ENCODE results near the gene PPDPF.

PPDPF gene

DNA sequence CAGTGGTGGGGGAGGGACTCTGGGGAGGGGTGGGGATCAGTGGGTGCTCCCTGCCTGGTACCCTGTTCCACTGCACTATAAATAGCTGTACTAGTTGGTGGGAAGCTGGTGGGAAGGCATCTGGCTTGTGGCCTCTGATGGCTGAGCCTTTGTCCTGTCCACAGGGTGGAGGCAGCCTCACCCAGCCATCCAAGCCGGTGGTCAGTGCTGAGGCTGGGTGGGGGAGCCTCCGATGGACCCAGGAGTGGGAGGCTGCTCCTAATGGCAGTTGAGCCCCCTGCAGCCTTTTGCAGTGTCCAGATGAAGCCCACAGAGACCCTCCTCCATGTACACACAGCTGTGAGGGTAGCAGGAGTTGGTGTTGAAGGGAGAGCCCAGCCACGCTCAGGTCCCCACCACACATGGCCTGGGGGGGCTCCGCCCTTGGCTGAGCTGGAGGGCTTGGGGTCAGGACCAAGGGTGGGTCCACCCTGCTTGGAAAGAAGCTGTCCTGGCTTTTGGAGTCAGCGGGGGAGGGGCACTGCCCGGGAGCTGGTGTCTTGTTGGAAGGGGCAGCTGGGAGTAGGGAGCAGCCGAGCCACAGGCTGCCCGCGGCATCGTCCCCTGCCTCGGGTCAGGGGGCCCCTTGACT lies 2.5 kb downstream of the PPDPF start:
- Histone ChIP-seq H3K4me2 (ENCODE audit: low read depth, low read length) (no peak overlapping the region), H3K27ac (ENCODE audit: low read length) (no peak overlapping the region), H3K4me1 (ENCODE audit: low read length) (0 out of 2 replicates have a peak, but pooled peaks cover 4% of the 10 kb centered on the region)

GRCh38 chr20:63525185-63525584 lies 4.6 kb downstream of the PPDPF start:
- Histone ChIP-seq H3K9me3 (replicated peaks; ENCODE audit: insufficient read depth, low read length) (no peaks in the 10 kb centered on the region), H3K79me2 (ENCODE audit: low read length) (peaks cover 15% of the 10 kb centered on the region), H3K36me3 (replicated peaks; ENCODE audit: insufficient read depth, low read length) (no peaks in the 10 kb centered on the region), H3K27ac (ENCODE audit: low read length) (no peak overlapping the region), H3K4me1 (ENCODE audit: low read length) (no peaks in the 10 kb centered on the region), H3F3A (ENCODE audit: insufficient read depth, low read length) (peaks cover 7% of the 10 kb centered on the region), H3K4me3 (ENCODE audit: low read length) (no peak overlapping the region), H3K27me3 (replicated peaks; ENCODE audit: insufficient read depth, low read length) (peaks cover 31% of the 10 kb centered on the region), H4K20me1 (ENCODE audit: insufficient read depth, low read length) (no peaks in the 10 kb centered on the region), H3K9me2 (replicated peaks; ENCODE audit: insufficient read depth, low read length) (no peaks in the 10 kb centered on the region), H3K9ac (ENCODE audit: low read length) (no peak overlapping the region), H3K4me2 (ENCODE audit: low read depth, low read length) (no peak overlapping the region), H2AFZ (ENCODE audit: low read length) (no peak overlapping the region)
- no peak for DNase-seq
- TF ChIP-seq EZH2phosphoT487 (IDR thresholded peaks at IDR 0.05; ENCODE audit: low read length) (no peak), CTCF (IDR thresholded peaks at IDR 0.05; ENCODE audit: low read length) (no peak), EZH2 (optimal IDR thresholded peaks at IDR 0.05; ENCODE audit: low read depth, low read length) (no peak)

More for the DNA sequence above, 2.5 kb downstream of the PPDPF start:
- Histone ChIP-seq H2AFZ (ENCODE audit: low read length) (no peak overlapping the region), H3F3A (ENCODE audit: insufficient read depth, low read length) (peaks cover 7% of the 10 kb centered on the region; the same call in 1 of the 2 replicates), H3K4me3 (ENCODE audit: low read length) (no peak overlapping the region), H3K9me3 (replicated peaks; ENCODE audit: insufficient read depth, low read length) (no peaks in the 10 kb centered on the region), H3K79me2 (ENCODE audit: low read length) (peaks cover 15% of the 10 kb centered on the region), H3K9ac (ENCODE audit: low read length) (no peak overlapping the region), H3K36me3 (replicated peaks; ENCODE audit: insufficient read depth, low read length) (no peaks in the 10 kb centered on the region), H4K20me1 (ENCODE audit: insufficient read depth, low read length) (no peaks in the 10 kb centered on the region), H3K27me3 (replicated peaks; ENCODE audit: insufficient read depth, low read length) (peaks cover 30% of the 10 kb centered on the region), H3K9me2 (replicated peaks; ENCODE audit: insufficient read depth, low read length) (no peaks in the 10 kb centered on the region)
- no peak for TF ChIP-seq EZH2phosphoT487 (IDR thresholded peaks at IDR 0.05; ENCODE audit: low read length)
- no peak for TF ChIP-seq EZH2 (optimal IDR thresholded peaks at IDR 0.05; ENCODE audit: low read depth, low read length)
- no peak for TF ChIP-seq CTCF (IDR thresholded peaks at IDR 0.05; ENCODE audit: low read length)
- DNase-seq: no peak

DNA sequence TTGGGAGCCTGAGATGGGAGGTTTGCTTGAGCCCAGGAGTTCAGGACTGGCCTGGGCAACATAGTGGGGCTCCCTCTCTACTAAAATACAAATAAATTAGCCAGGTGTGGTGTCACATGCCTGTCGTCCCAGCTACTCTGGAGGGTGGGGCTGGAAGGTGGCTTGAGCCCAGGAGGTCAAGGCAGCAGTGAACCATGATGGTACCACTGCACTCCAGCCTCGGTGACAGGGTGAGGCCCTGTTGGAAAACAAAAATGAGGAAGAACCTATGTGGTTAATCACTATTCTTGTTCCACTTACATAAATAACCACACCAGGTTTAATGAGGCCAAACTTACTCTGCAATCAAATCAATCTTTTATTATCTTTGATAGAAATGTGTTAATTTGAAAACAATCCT lies 5.4 kb downstream of the PPDPF start:
- Histone ChIP-seq H3K9me2 (replicated peaks; ENCODE audit: insufficient read depth, low read length) (no peaks in the 10 kb centered on the region), H3K27ac (ENCODE audit: low read length) (no peak overlapping the region), H3K9ac (ENCODE audit: low read length) (no peak overlapping the region), H3F3A (ENCODE audit: insufficient read depth, low read length) (peaks cover 7% of the 10 kb centered on the region), H3K36me3 (replicated peaks; ENCODE audit: insufficient read depth, low read length) (no peaks in the 10 kb centered on the region), H3K79me2 (ENCODE audit: low read length) (peaks cover 14% of the 10 kb centered on the region), H3K27me3 (replicated peaks; ENCODE audit: insufficient read depth, low read length) (peaks cover 39% of the 10 kb centered on the region), H3K4me3 (ENCODE audit: low read length) (no peak overlapping the region), H4K20me1 (ENCODE audit: insufficient read depth, low read length) (no peaks in the 10 kb centered on the region), H3K4me1 (ENCODE audit: low read length) (no peaks in the 10 kb centered on the region), H3K4me2 (ENCODE audit: low read depth, low read length) (no peak overlapping the region), H2AFZ (ENCODE audit: low read length) (no peak overlapping the region), H3K9me3 (replicated peaks; ENCODE audit: insufficient read depth, low read length) (no peaks in the 10 kb centered on the region)
- DNase-seq: no peak
- TF ChIP-seq EZH2phosphoT487 (IDR thresholded peaks at IDR 0.05; ENCODE audit: low read length) (no peak), EZH2 (optimal IDR thresholded peaks at IDR 0.05; ENCODE audit: low read depth, low read length) (no peak), CTCF (IDR thresholded peaks at IDR 0.05; ENCODE audit: low read length) (no peak)

Measured in MM.1S (cell line).